HFFc6 (cell line): Measurements from ENCODE around the gene RPAIN. TPM values are rescaled to one million over a fixed set of nuclear protein-coding genes. Genes with fewer than 3 reads are reported as not detected.

Experiments
- DNase-seq: peaks from one replicate; pipeline ENCODE4 v3.0.0-alpha.2; 2018
- H3K27ac Mint-ChIP-seq: 2 replicates; pipeline ENCODE4 v1.8.0; 2020; ENCODE audit warnings: mild to moderate bottlenecking, mixed read lengths
- H3K27me3 Mint-ChIP-seq: 2 replicates; pipeline ENCODE4 v1.8.0; 2021; ENCODE audit warnings: mild to moderate bottlenecking, moderate library complexity, mixed read lengths; ENCODE audit not compliant: insufficient read depth
- H3K36me3 Mint-ChIP-seq: 2 replicates; pipeline ENCODE4 v1.8.0; 2021; ENCODE audit warnings: low read depth, mixed read lengths
- H3K4me1 Mint-ChIP-seq: 2 replicates; pipeline ENCODE4 v1.8.0; 2020; ENCODE audit warnings: low read depth, mixed read lengths
- H3K4me3 Mint-ChIP-seq: 2 replicates; pipeline ENCODE4 v1.8.0; 2020; ENCODE audit warnings: mild to moderate bottlenecking, moderate library complexity, mixed read lengths
- H3K9me3 Mint-ChIP-seq: 2 replicates; pipeline ENCODE4 v1.8.0; 2020; ENCODE audit warnings: mild to moderate bottlenecking, mixed read lengths
- CTCF ChIP-seq: fragments of 200-600 bp; sonication (generic); IDR thresholded peaks from 2 replicates; pipeline ENCODE4 v1.5.0; 2021; ENCODE audit warnings: antibody characterized with exemption, mild to moderate bottlenecking
- long read RNA-seq: library from polyadenylated mRNA; unstranded; transcript quantifications from one replicate; pipeline ENCODE4 v2.0.0, GENCODE V29; 2019
- total RNA-seq, 6 experiments: library from RNA; stranded (reverse); fragmentation: NEBNext Ultra II Directional; extraction: Animal tissue kit (Norgen Biotek cat#: 25700); gene quantifications; 2 replicates in 1 of 6; 3 replicates in 5 of 6; pipeline ENCODE4 v1.2.3, GENCODE V29; 2021

RPAIN gene
- total RNA-seq = 10 to 100 TPM; 20.4 to 25.6 (median 22.5) TPM
- long read RNA-seq, transcript RPAIN-205 (4 exons, 1,057 nt) = minor isoform, 9 of 42 reads
- long read RNA-seq, transcript RPAIN-203 (7 exons, 1,535 nt) = major isoform, 18 of 42 reads
- long read RNA-seq, partial matches to known transcripts = 0 of 42 reads
- long read RNA-seq, other reads (novel, unspliced or antisense) = 4 of 42 reads

GRCh38 chr17:5419959-5420653 lies at the start of gene RPAIN:
RPAIN (plus strand) TSS chr17:5420182; CDS start chr17:5420211, 29 bp downstream.
- peaks cover 19% of the 10 kb centered on the region; the same call in 1 of the 2 replicates for H3K36me3 Mint-ChIP-seq
- peak within 1 kb of the TSS; percentile 95 for H3K27ac Mint-ChIP-seq
- peak; percentile 76 for DNase-seq
- peak within 1 kb of the TSS; percentile 99 for H3K4me3 Mint-ChIP-seq
- no peak for TF ChIP-seq CTCF
- no peaks in the 10 kb centered on the region for H3K9me3 Mint-ChIP-seq
- peaks cover 37% of the 10 kb centered on the region for H3K4me1 Mint-ChIP-seq
- H3K27me3 Mint-ChIP-seq = 0 out of 2 replicates have a peak, but pooled peaks cover 3% of the 10 kb centered on the region

- no peaks in the 10 kb centered on the region; the same call in 1 of the 2 replicates for H3K27me3 Mint-ChIP-seq
- no peak for TF ChIP-seq CTCF
- no peak for DNase-seq
- H3K27ac Mint-ChIP-seq = no peak overlapping the region
- H3K36me3 Mint-ChIP-seq = peaks cover 20% of the 10 kb centered on the region
- no peaks in the 10 kb centered on the region for H3K9me3 Mint-ChIP-seq
- peaks cover 5% of the 10 kb centered on the region for H3K4me1 Mint-ChIP-seq
- H3K4me3 Mint-ChIP-seq = no peak overlapping the region
Measured at GRCh38 chr17:5370411-5370810, 49.6 kb upstream of the RPAIN start.

GRCh38 chr17:5373112-5373511 lies 46.9 kb upstream of the RPAIN start:
- no peak overlapping the region for H3K4me3 Mint-ChIP-seq
- no peak overlapping the region; the same call in 1 of the 2 replicates for H3K27ac Mint-ChIP-seq
- no peaks in the 10 kb centered on the region; the same call in 1 of the 2 replicates for H3K27me3 Mint-ChIP-seq
- H3K9me3 Mint-ChIP-seq = no peaks in the 10 kb centered on the region
- H3K4me1 Mint-ChIP-seq = no peaks in the 10 kb centered on the region
- DNase-seq = no peak
- no peak for TF ChIP-seq CTCF
- H3K36me3 Mint-ChIP-seq = peaks cover 20% of the 10 kb centered on the region

- Mint-ChIP-seq H3K4me3 (no peak overlapping the region), H3K27me3 (peaks cover 7% of the 10 kb centered on the region), H3K27ac (peak overlapping the region; percentile 12; the same call in 1 of the 2 replicates), H3K9me3 (no peaks in the 10 kb centered on the region), H3K4me1 (peaks cover 6% of the 10 kb centered on the region), H3K36me3 (peaks cover 42% of the 10 kb centered on the region)
- TF ChIP-seq CTCF = no peak
- DNase-seq = no peak
Measured at GRCh38 chr17:5378566-5379207, 41.3 kb upstream of the RPAIN start.

- peaks cover 7% of the 10 kb centered on the region for H3K27me3 Mint-ChIP-seq
- no peaks in the 10 kb centered on the region for H3K9me3 Mint-ChIP-seq
- no peak overlapping the region for H3K27ac Mint-ChIP-seq
- TF ChIP-seq CTCF = no peak
- peaks cover 39% of the 10 kb centered on the region for H3K36me3 Mint-ChIP-seq
- peaks cover 6% of the 10 kb centered on the region for H3K4me1 Mint-ChIP-seq
- DNase-seq = no peak
- H3K4me3 Mint-ChIP-seq = no peak overlapping the region
Measured at GRCh38 chr17:5379351-5380107, 40.5 kb upstream of the RPAIN start.
